Stomach (tissue), 4 donors: ENCODE data around the gene UNC5A.

Source experiments
- CTCF ChIP-seq, 7 experiments: fragments of 450-650 bp in 4 of 7; fragments of 200-600 bp in 3 of 7; sonication (generic) in 3 of 7; IDR thresholded peaks; one replicate each; pipeline ENCODE4 v1.5.1; 2016 to 2019; ENCODE audit warnings: antibody characterized with exemption in 7 of 7, control low read depth in 2 of 7, mild to moderate bottlenecking in 1 of 7
- POLR2A ChIP-seq, 4 donors: fragments of 450-650 bp; IDR thresholded peaks; one replicate each; pipeline ENCODE4 v1.6.1; 2016; ENCODE audit warnings: antibody characterized with exemption in 4 of 4, control low read depth in 2 of 4, mild to moderate bottlenecking in 1 of 4, moderate library complexity in 1 of 4

DNA sequence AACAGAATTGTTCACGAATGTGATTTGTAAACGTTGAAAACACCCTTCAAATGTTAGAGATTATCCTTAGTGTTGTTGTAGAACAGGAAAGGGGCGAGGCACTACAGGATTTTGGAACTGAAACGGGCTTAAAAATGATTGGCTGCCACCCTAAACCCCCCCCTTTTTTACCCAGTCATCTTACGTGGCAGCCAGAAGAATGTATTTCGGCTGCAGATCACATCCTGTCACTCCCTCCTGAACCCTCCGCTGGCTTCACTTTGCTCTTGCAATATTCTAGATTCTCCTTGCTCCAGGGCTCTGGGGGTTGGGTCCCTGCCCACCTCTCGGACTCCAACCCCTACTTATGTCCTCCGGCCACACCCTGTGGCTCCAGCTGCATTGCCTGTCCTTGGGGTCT, 13.9 kb upstream of the UNC5A start:
- TF ChIP-seq CTCF (IDR thresholded peaks at IDR 0.05) (no peak), POLR2A (IDR thresholded peaks at IDR 0.05) (no peak)
